HepG2 (cell line): ENCODE results near the gene DENND4A. TPM values are rescaled to one million over a fixed set of nuclear protein-coding genes. Genes with fewer than 3 reads are reported as not detected.
A peak's percentile ranks its signal among the peaks of the same experiment; 100 is the strongest.

ENCODE experiments used
- CBX5 ChIP-seq: sonication (generic); formaldehyde crosslinking; IDR thresholded peaks from 2 replicates; pipeline ENCODE4 v1.4.0; 2020; ENCODE audit warnings: missing genetic modification reagents, borderline replicate concordance
- KDM4B ChIP-seq: sonication (generic); formaldehyde crosslinking; IDR thresholded peaks from 2 replicates; pipeline ENCODE4 v1.4.0; 2020; ENCODE audit warnings: missing genetic modification reagents
- MIXL1 ChIP-seq: IDR thresholded peaks from 2 replicates; pipeline ENCODE4 v1.6.1; 2016
- MTA3 ChIP-seq: sonication (generic); formaldehyde crosslinking; IDR thresholded peaks from 2 replicates; pipeline ENCODE4 v1.4.0; 2020; ENCODE audit warnings: missing genetic modification reagents
- NFYB ChIP-seq: sonication (generic); formaldehyde crosslinking; IDR thresholded peaks from 2 replicates; pipeline ENCODE4 v1.4.0; 2020; ENCODE audit warnings: missing genetic modification reagents
- PLRG1 ChIP-seq: fragments of 450-650 bp; conservative IDR thresholded peaks from 2 replicates; pipeline ENCODE4 v1.6.1; 2016
- POLR2AphosphoS2 ChIP-seq: IDR thresholded peaks from 2 replicates; pipeline ENCODE4 v1.6.1; 2011; ENCODE audit warnings: low read depth, low read length, improper control_type of control experiment
- POLR2G ChIP-seq: fragments of 200-400 bp; formaldehyde crosslinking; IDR thresholded peaks from 2 replicates; pipeline ENCODE4 v1.6.1; 2018; ENCODE audit warnings: mild to moderate bottlenecking, low read depth, low read length, moderate library complexity
- PPARG ChIP-seq: conservative IDR thresholded peaks from 2 replicates; pipeline ENCODE4 v1.6.1; 2016; ENCODE audit warnings: missing biosample characterization, missing genetic modification reagents
- TBX2 ChIP-seq: sonication (generic); formaldehyde crosslinking; IDR thresholded peaks from 2 replicates; pipeline ENCODE4 v1.5.0; 2020; ENCODE audit warnings: missing genetic modification reagents, mild to moderate bottlenecking, borderline replicate concordance
- ZFX ChIP-seq: sonication (generic); formaldehyde crosslinking; IDR thresholded peaks from 2 replicates; pipeline ENCODE4 v1.4.0; 2020; ENCODE audit warnings: mild to moderate bottlenecking, low read depth, missing genetic modification reagents, moderate library complexity
- ZNF550 ChIP-seq: sonication (generic); formaldehyde crosslinking; IDR thresholded peaks from 2 replicates; pipeline ENCODE4 v1.4.0; 2020; ENCODE audit warnings: mild to moderate bottlenecking, missing genetic modification reagents, borderline replicate concordance
- polyA plus RNA-seq, 8 experiments: library from polyadenylated mRNA; depleted of rRNA in 3 of 8; stranded (reverse) in 7 of 8; unstranded in 1 of 8; fragments of >200 nt; fragmentation: Illumina TruSeq in 4 of 8; extraction: Trizol in 4 of 8; gene quantifications; 2 replicates each; pipeline versions ENCODE4 v1.2.1 to v1.2.3, GENCODE V29; 2011 to 2016; ENCODE audit warnings: low read depth in 4 of 8, missing spikeins in 1 of 8, mixed read lengths in 1 of 8; ENCODE audit not compliant: insufficient read depth in 1 of 8
- total RNA-seq, 5 experiments: library from RNA; depleted of rRNA; stranded (reverse); fragments of >200 nt; fragmentation: Illumina TruSeq; extraction: Trizol; gene quantifications; 2 replicates each; pipeline ENCODE4 v1.2.3, GENCODE V29; 2016; ENCODE audit warnings: low read depth in 1 of 5
- TF ChIP-seq, protein P1 (sequence below): IDR thresholded peaks from 2 replicates; pipeline ENCODE4 v1.6.1; 2016; ENCODE audit warnings: low read depth, borderline replicate concordance
- TF ChIP-seq, protein P2 (sequence below): fragments of 450-650 bp; IDR thresholded peaks from 2 replicates; pipeline ENCODE4 v1.6.1; 2017; ENCODE audit warnings: mild to moderate bottlenecking
- TF ChIP-seq, protein P3 (sequence below): sonication (generic); formaldehyde crosslinking; IDR thresholded peaks from 2 replicates; pipeline ENCODE4 v1.4.0; 2020; ENCODE audit warnings: missing genetic modification reagents, borderline replicate concordance
- TF ChIP-seq, protein P4 (sequence below): sonication (generic); formaldehyde crosslinking; IDR thresholded peaks from 2 replicates; pipeline ENCODE4; 2020; ENCODE audit warnings: missing genetic modification reagents, mild to moderate bottlenecking, borderline replicate concordance
- TF ChIP-seq, protein P5 (sequence below): sonication (generic); formaldehyde crosslinking; IDR thresholded peaks from 2 replicates; pipeline ENCODE4 v1.4.0; 2020; ENCODE audit warnings: missing genetic modification reagents, borderline replicate concordance

The DENND4A gene
- total and polyA plus RNA-seq, 2 of the 13 experiments (the other 11 are each of a cell fraction or from before 2014, with no cell fraction given) = 13.2 to 18.6 TPM

DNA sequence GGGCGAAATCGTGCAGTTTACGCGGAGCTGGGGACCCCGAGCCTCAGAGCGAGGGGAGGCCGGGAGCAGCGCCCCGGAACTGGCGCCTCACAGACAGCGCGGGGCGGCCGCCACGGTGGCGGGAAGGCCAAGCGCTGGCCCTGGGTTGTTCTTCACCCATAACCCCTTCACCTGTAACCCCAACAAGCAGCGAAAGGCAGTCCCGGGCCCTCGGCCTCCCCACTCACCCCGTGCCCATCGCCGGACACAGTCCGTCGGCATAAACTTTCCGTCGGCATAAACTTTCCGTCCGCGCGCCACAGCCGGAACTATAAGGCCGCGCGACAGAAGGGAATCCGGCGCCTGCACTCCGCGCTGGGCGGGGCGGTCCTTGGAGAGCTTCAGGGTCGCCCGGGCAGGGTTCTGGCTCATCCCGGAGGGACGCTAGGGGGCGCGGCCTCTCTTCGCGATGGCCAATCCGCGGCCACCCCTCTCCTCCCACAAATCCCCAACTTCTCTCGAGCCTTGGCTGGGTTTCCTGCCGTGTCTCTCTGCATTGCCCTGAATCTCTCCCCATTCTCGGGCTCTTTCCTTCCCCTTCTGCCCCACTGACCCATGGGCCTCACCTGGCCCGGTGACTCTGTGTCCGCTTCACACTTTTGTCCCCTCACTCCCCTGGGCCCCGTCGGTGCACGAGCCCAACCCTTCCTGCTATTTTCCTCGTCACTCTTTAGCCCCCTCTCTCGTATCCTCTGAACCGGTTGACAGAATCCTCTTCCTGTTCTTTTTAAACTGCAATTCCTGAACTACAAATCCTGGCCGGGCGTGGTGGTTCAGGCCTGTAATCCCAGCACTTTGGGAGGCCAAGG lies 181.0 kb downstream of the DENND4A start, which contains the start of gene INTS14 (continued):
- TF ChIP-seq ZNF550 (CRISPR knock-in tag) (no peak), TBX2 (peak; percentile 87), MTA3 (no peak), MIXL1 (peak; percentile 88), ZFX (peak; percentile 98), POLR2AphosphoS2 (peak; percentile 84; the same call in 1 of the 2 replicates), PLRG1 (no peak), POLR2G (peak; percentile 96), KDM4B (CRISPR knock-in tag) (peak; percentile 98), CBX5 (peak; percentile 99), PPARG (CRISPR knock-in tag) (peak; percentile 78), NFYB (CRISPR knock-in tag) (peak; percentile 71)
- TF ChIP-seq, protein P1, sequence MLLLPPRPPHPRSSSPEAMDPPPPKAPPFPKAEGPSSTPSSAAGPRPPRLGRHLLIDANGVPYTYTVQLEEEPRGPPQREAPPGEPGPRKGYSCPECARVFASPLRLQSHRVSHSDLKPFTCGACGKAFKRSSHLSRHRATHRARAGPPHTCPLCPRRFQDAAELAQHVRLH (CRISPR knock-in tag) = peak; percentile 95
- TF ChIP-seq, protein P2, sequence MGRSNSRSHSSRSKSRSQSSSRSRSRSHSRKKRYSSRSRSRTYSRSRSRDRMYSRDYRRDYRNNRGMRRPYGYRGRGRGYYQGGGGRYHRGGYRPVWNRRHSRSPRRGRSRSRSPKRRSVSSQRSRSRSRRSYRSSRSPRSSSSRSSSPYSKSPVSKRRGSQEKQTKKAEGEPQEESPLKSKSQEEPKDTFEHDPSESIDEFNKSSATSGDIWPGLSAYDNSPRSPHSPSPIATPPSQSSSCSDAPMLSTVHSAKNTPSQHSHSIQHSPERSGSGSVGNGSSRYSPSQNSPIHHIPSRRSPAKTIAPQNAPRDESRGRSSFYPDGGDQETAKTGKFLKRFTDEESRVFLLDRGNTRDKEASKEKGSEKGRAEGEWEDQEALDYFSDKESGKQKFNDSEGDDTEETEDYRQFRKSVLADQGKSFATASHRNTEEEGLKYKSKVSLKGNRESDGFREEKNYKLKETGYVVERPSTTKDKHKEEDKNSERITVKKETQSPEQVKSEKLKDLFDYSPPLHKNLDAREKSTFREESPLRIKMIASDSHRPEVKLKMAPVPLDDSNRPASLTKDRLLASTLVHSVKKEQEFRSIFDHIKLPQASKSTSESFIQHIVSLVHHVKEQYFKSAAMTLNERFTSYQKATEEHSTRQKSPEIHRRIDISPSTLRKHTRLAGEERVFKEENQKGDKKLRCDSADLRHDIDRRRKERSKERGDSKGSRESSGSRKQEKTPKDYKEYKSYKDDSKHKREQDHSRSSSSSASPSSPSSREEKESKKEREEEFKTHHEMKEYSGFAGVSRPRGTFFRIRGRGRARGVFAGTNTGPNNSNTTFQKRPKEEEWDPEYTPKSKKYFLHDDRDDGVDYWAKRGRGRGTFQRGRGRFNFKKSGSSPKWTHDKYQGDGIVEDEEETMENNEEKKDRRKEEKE = no peak
- TF ChIP-seq, protein P3, sequence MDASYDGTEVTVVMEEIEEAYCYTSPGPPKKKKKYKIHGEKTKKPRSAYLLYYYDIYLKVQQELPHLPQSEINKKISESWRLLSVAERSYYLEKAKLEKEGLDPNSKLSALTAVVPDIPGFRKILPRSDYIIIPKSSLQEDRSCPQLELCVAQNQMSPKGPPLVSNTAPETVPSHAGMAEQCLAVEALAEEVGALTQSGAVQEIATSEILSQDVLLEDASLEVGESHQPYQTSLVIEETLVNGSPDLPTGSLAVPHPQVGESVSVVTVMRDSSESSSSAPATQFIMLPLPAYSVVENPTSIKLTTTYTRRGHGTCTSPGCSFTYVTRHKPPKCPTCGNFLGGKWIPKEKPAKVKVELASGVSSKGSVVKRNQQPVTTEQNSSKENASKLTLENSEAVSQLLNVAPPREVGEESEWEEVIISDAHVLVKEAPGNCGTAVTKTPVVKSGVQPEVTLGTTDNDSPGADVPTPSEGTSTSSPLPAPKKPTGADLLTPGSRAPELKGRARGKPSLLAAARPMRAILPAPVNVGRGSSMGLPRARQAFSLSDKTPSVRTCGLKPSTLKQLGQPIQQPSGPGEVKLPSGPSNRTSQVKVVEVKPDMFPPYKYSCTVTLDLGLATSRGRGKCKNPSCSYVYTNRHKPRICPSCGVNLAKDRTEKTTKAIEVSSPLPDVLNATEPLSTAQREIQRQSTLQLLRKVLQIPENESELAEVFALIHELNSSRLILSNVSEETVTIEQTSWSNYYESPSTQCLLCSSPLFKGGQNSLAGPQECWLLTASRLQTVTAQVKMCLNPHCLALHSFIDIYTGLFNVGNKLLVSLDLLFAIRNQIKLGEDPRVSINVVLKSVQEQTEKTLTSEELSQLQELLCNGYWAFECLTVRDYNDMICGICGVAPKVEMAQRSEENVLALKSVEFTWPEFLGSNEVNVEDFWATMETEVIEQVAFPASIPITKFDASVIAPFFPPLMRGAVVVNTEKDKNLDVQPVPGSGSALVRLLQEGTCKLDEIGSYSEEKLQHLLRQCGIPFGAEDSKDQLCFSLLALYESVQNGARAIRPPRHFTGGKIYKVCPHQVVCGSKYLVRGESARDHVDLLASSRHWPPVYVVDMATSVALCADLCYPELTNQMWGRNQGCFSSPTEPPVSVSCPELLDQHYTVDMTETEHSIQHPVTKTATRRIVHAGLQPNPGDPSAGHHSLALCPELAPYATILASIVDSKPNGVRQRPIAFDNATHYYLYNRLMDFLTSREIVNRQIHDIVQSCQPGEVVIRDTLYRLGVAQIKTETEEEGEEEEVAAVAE (CRISPR knock-in tag) = peak; percentile 90
- TF ChIP-seq, protein P4, sequence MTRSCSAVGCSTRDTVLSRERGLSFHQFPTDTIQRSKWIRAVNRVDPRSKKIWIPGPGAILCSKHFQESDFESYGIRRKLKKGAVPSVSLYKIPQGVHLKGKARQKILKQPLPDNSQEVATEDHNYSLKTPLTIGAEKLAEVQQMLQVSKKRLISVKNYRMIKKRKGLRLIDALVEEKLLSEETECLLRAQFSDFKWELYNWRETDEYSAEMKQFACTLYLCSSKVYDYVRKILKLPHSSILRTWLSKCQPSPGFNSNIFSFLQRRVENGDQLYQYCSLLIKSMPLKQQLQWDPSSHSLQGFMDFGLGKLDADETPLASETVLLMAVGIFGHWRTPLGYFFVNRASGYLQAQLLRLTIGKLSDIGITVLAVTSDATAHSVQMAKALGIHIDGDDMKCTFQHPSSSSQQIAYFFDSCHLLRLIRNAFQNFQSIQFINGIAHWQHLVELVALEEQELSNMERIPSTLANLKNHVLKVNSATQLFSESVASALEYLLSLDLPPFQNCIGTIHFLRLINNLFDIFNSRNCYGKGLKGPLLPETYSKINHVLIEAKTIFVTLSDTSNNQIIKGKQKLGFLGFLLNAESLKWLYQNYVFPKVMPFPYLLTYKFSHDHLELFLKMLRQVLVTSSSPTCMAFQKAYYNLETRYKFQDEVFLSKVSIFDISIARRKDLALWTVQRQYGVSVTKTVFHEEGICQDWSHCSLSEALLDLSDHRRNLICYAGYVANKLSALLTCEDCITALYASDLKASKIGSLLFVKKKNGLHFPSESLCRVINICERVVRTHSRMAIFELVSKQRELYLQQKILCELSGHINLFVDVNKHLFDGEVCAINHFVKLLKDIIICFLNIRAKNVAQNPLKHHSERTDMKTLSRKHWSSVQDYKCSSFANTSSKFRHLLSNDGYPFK (CRISPR knock-in tag) = peak; percentile 79; the same call in 1 of the 2 replicates
- TF ChIP-seq, protein P5, sequence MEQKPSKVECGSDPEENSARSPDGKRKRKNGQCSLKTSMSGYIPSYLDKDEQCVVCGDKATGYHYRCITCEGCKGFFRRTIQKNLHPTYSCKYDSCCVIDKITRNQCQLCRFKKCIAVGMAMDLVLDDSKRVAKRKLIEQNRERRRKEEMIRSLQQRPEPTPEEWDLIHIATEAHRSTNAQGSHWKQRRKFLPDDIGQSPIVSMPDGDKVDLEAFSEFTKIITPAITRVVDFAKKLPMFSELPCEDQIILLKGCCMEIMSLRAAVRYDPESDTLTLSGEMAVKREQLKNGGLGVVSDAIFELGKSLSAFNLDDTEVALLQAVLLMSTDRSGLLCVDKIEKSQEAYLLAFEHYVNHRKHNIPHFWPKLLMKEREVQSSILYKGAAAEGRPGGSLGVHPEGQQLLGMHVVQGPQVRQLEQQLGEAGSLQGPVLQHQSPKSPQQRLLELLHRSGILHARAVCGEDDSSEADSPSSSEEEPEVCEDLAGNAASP (CRISPR knock-in tag) = peak; percentile 86
